IPS-NIHi7 (cell line): ENCODE data around the gene KCNH5.

Experiments used
- DNase-seq: peaks from one replicate; pipeline ENCODE4 v3.0.0; 2012; ENCODE audit warnings: mixed read lengths; ENCODE audit errors: extremely low spot score

Gene KCNH5

DNA sequence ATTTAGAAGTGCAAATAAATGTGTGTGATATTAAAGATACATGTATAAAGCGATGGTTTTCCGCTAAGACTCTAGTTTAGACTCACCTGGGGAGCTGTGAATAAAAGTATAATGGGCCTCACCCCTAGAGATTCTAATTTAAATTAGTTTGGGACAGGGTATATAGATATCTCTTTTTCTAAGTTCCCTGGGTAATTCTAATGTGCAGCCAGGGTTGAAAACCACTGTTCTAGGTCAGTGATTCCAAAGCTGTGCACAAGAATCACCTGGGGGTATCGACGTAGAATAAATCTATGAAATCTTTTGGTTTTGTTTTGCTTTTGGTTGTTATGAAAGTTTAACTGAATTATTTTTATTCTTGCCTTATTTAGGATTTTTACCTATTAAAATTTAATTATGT lies 302.1 kb downstream of the KCNH5 start:
- no peak for DNase-seq

DNA sequence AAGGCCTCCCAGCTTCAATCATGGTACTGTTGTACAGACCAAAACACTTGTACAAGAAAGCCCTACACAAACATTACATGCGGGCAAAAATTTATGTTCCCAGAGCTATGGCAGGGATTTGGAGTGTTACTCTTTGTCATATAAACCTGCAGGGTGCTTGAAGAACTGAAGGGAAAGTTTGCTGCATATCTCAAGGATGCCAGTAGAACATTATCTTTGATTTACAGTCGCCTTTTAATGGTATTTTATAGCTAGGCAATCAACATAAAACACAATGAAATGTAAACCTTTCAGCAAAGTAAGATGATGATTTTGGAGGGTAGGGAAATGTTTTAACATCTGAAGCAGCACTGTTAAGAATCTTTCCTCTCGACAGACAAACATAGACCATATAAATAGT lies 305.6 kb downstream of the KCNH5 start:
- no peak for DNase-seq

DNA sequence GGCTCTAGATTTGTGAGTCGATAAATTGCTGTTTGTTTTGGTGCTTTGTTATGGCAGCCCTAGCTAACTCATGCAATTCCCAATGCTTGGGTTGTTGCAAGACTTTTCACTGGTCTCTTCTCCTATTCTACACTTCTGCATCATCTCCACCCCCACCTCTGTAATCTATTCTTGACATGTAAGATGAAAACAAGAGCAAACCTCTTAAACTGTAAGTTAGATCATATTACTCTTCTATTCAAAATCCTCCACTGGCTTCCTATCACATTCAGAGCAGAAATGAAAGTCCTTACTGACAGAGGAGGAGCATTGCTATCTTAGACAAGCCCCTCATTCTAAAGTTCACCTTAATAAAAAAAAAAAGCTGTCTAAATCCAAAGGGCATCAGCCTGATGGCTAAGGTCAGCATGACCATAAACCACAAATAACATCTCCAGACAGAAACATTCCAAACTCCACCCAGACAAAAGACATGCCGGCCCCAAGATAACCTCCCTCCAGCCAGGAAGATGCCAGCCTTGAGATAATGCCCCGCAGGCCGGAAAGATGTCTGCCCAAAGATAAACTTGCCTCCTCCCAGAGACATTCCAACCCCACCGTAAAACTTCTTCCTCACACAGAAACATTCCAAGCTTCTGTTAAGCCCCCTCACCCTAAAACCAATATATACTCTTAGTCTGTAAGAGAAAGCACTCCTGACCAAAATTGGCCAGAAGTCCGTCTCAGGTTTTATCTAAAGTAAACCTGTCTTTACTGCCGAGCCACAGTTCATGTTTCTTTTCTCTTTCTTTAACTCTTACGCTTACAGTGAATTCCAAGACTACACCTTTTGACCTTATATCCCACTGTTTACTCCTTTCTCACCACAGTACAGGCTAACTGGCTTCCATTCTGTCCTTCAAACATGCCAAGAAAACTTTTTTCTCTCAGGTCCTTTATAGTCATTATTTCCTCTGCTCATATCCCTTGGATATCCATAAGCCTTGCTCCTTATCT lies 308.9 kb downstream of the KCNH5 start:
- no peak for DNase-seq

DNA sequence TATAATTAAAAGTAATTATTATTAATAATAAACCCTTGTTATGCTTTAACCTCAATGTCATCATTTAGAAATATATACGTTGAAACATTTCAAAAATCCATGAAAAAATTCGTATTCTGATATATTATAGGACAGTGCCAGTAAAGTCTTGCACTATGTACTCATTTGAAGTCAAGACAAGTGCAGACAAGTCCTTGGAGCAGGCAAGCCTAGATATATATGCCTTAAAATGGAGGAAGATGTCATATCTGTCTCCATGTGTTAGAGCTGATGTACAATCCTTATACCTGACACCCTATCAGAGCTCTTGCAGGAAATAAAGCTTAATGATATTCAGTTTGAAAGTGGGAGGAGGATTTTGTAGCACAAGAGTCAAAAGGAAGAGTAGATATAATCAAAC lies 310.4 kb downstream of the KCNH5 start:
- no peak for DNase-seq

DNA sequence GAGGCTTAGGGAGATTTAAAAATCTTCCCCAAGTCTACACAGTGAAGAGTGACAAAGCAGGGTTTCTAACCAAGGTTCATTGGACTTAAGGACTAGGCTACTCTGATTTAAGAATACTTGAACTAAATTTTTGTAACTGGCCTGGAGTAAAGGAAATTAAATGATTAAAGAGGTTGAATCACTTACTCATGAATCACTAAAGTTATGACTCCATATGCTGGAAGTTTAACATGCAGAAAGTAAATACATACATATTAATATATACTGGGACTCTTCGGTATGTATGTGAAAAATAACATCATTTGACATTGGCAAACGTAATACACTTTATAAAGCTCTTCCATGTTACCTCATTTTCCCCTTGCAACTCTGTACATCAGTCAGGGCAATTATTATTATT lies 322.9 kb downstream of the KCNH5 start:
- DNase-seq = no peak

DNA sequence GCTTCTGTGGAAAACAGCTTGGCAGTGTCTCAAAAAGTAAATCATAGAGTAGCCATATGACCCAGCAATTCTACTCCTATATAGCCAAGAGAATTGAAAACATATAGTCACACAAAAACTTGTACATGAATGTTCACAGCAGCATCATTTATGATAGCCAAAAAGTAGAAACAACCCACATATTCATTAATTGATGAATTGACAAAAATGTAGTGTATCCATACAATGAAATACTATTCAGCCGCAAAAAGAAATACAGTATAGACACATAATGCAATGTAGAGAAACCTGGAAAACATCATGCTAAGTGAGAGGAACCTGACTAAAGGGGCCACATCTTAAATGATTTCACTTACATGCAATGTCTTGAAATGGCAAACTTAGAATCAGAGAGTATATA lies 326.6 kb downstream of the KCNH5 start:
- no peak for DNase-seq

DNA sequence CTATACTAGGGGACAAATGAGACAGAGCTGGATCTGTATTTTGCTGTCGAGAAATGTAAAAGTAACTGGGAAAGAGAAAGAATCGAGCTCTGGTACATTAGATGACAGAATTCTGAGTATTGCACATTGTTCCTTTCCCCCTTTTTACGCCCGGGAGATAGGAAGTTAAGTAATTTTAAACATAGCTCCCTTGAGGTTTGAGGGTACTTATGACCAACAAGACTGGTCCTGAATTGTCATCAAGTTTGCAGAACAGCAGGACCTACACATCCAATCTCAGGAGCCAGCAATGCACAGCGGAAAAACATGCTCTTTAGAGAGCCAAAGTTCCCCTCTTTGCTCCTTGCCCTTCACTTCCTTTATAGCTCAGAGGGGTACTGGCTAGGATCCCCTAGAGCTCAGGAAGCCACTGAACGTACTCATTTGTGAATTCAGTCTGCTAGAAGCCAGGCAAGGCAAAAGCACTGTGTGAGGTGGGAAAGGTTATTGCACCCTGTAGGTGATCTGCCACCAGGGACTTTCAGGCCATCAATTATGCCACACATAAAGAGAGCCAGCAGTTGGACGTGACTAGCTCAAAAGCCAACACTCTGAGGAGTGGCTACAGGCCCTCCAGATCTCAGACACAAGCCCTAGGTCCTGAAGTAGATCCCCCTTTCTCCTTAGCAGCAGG lies 333.8 kb downstream of the KCNH5 start:
- peak; percentile 8 for DNase-seq

DNA sequence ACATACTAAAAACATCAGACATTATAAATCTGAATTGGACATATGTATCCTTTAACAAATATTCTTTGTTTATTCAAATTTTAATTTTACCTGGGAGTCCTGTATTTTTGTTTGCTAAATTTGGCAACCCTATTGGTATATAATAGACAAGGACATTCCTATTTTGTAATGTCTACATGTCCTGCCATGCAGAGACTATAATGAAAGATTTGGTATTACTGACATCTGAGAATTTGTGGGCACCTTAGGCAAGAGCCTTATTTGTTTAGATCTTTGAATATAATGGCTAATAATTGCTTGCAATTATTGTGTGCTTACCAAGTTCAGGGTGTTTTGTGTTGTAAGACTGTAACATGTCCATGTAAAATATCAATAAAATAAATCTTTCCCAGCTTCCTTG lies 334.4 kb downstream of the KCNH5 start:
- DNase-seq = no peak

DNA sequence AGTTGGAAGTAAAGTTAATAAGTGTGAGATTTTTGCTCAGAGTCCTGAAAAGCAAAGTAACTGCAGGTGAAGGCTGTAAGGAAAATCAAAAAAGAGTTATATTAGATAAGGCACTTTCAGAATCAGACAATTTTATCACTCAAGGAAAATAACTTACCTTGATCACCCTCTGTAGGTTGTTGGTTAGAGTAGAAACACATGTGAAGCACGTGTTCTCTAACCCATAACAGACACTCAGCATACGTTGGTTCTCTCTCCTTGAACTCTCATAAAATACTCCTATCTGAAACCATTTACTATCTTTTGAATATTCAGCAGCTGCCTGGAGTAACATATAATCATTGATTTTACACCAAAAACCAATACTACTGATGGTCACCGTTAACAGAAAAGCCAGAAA lies 335.5 kb downstream of the KCNH5 start:
- DNase-seq = no peak

DNA sequence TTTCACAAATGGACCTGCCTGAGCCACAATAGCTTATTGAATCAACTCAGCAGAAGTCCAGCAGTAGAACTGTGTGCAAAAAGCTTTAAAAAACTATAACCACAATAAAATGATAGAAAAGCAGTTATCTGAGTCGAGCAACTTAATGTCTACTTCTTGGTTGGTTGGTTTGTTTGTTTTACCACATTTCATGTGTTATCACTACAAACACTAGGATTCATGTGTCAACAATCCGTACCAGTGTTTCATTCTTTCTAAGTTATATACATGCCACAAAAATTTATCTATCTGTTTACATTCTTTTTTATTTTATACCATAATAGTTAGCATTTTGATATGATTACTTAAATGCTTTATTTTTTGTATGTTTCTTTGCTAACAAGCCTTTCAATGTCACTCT lies 339.0 kb downstream of the KCNH5 start:
- no peak for DNase-seq

DNA sequence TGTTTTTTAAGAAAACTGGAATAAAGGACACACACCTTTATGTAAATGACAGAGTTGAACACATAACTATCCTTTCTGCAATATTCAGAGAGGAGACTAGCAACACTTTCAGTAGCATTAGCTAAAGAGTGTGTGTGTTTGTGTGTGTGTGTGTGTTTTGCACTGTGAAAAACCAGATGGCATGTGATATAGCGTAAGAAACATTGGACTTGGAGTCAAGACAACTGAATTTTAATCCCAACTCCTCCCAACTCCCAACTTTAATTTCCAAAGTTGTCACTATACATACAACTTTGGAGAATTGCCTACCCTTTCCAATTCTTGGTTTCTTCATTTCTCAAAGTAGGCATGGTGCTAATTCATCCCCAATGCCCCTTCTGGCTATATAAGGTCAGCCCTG lies 347.8 kb downstream of the KCNH5 start:
- DNase-seq = no peak

DNA sequence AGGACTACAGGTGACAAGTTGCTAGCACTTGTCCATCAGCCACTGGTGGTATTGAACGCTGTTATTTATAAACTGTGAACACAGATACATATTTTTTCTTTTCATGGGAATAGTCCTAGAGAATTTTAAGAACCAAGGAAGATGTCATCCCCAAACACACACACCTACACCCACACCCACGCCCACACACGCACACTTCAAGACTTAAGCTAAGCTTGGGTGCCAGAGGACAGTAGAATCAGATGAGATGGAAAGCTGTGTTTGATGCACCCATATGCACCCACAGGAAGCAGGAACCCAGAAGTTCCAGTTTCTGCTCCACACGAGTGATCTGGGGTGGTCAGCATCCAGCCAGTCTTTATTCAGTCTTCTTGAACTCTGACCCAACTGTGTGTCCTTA lies 348.3 kb downstream of the KCNH5 start:
- no peak for DNase-seq

DNA sequence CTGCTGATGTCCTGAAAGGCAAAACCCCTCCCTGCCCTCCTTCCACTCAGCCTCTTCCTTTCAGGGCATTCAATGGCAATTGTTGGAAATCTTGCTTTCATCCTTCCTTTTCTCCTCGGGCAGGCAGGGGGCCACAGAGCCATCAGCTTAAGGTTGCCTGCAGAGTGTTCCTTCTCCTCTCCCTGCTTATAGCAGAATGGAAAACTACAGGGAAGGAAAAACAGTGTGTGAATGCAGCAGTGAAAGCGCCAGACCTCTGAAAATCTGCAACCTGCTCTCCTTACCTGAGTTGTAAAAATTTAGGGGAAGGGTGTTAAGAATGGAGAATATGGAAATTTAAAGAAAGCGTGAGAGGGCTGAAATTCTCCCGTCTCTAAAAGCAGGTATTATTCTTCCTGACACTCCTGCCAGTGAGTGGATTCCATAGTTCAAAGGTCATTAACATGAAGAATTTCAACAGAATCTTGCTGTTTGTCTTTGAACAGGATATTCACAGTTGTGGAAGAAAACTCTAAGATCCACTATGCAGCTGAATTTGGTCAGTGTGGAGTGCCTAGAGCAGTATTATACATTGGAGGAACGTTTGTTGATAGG lies 348.8 kb downstream of the KCNH5 start:
- DNase-seq = peak; percentile 78

DNA sequence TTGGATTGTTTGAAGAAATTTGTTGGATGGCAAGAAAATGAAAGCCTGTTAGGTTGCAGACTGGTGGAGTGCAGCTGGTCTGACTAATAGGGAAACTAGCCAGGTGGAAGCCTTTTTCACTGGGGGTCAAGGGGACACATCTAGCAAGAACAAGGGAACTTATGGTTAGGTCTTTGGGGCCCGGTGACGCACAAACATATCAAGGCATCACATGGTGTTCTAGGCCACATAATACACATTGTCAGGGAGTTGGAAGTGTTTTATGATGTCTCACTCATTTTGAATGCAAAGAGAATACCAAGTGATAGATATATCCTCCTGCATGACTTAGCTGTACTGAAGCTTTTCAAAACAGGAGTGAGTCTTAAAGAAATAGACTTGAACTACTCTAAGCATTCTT lies 351.2 kb downstream of the KCNH5 start:
- DNase-seq = no peak

DNA sequence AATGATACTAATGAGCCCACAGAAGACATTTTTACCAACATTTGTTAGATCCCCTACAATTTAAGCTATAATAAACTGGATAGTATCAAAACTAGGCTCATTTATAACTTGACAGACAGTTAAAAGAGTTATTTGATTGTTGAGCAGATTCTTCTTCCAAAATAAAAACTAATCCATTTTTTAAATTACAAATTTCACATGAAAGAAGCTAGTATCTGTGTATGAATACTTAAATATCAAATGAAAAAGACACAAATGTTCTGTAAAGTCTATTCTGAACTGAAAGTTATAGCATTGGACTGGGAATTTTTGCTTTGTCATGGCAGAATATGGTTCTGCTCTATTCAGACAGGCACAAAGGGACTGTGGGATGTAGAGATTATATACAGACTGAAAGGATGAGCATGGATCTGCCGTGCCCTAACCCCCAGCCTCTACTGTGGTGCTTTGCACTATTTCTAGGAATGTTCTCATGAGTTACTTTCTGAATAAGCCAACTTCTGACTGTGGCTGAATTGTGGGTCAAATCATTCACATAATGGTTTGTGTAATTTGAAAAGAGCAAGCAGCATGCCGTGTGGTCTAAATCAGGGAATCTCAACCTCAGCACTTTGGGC lies 352.7 kb downstream of the KCNH5 start:
- no peak for DNase-seq

DNA sequence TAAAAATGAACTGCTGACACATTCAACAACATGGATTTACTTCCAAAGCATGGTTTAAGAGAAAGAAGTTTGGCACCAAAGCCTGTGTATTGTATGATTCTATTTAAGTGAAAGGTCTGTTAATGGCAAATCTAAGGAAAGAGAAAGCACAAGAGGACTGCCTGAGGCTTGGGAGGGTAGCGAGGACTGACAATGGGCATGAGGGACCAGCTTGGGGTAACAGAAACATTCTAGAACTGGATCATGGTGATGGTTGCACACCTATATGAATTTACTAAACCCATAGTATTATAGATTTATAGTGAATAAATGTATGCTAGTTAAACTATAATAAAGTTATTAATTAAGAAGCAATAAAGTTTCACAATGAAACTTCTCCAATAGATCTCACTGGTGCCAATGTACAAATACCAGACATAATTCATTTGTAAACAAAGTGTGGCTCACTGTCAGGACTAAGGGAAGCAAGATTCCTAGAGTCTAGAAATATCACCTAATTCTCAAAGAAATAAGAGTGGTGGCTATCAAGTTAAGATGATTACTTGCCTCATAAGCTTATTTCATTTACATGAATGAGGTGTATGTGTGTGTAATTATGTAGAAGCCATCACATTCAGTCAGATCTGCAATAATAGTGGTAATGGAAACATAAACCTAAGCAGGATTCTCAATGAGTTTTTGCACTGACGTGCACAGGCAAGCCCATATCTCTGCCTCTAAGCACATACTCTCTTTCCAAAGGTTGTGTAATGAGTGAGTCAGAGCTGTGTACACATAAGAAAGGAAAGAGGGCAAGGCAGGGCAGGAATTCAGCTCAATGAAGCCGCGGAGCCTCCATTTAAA lies 353.4 kb downstream of the KCNH5 start:
- no peak for DNase-seq

DNA sequence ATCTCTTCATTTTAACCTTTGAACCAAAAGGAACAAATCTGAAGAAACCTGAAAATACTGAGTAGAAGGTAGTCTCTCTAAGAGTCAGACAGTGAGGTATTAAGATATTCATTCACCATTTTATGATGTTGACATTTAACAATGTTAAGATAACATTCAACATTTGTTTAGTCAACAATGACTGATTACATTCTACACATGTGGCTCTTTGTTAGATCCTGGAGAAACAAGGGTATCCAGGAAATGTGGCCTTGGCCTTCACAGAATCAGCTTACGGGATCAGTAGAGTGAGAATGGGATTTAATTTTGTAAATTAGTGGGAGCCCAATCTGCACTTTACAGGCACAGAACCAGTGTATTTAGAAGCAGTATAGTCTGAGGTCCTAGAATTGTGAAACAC lies 355.5 kb downstream of the KCNH5 start:
- no peak for DNase-seq

DNA sequence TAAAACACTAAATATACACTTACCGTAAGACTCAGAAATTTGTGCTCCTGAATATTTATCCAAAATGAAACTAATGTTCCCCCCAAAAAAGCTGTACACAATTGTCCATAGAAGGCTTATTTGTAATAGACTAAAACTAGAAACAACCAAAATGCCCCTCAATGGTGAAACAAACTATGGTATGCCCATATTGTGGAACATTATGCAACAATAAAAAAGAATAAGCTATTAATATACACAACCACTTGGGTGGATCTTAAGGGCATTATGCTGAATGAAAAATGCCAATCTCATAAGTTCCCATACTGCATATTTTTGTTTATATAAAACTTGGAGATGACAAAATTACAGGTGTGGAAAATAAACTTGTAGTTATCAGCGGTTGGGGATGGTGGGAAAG lies 357.4 kb downstream of the KCNH5 start:
- DNase-seq = no peak

DNA sequence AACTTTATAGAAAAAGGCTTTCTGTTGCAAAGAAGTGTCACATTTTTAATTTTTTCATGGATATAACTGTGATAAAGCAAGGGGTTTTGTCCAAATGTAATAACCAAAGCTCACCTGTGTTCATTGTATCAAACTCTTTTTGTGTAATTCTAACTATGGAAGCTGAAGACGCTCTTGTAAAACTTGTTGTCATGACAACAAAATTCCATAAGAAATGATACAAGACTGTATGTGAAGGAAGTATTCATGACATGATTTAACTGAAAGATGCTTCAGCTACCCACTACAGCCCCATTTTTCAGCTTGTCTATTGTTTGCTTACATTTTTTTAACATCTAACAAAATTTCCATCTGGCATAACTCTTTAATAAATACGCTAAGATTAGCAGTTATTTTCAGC lies 360.9 kb downstream of the KCNH5 start:
- DNase-seq = no peak

DNA sequence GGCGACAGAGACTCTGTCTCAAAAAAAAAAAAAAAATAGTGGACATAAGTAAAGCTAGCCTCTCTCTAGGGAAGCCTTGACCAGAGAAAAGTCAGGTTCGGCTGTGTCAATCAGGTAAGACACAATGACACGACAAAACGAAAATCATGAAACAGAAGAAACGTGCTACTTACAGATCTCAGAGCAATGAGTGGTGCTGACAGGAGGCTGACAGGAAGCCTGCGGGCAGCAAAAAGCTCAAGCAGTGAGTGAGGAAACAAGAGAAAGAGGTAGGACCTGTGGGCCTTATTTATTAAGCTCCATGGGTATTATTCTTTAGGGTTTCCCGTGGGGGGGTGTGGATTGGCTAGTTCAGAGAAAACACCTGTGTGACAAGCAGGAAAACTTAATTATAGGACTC lies 363.1 kb downstream of the KCNH5 start:
- no peak for DNase-seq

DNA sequence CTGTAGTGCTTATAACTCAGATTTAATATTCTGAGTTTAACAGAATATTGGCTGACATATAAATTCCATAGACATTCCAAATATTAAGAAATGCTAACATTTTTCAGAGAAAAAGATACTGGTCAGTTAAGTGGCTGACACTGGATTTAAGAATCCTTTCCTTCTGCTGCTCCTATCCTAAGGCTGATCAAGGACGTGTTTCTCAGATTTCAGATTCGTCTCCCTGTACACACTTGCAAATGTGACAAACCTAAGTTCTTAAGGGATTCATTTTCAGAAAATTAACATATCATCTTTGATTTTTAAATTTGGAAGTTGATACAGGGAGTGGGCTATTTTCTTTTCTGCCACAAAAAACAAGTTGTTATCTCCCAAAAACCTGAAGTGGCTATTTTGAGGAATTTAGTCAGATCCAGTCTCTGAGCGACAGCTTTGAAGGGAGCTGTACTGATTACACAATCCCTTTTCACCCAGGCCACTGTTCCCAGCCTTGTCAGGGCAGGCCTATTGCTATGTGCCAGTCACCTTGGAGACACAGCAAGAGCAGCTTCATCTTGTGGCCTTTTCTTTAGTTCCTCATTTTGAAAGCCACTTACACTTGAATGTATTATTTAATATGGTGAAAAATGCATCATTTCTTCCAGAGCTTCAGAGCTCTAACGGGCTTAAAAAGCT lies 370.6 kb downstream of the KCNH5 start:
- no peak for DNase-seq
